ENCODE data around the gene PRPSAP2.
"Not testable (repeated sequence)": the region's sequence is repeated elsewhere in the genome, so short reads cannot be mapped to it uniquely, and the experiment has no call there.

PRPSAP2 gene, protein sequence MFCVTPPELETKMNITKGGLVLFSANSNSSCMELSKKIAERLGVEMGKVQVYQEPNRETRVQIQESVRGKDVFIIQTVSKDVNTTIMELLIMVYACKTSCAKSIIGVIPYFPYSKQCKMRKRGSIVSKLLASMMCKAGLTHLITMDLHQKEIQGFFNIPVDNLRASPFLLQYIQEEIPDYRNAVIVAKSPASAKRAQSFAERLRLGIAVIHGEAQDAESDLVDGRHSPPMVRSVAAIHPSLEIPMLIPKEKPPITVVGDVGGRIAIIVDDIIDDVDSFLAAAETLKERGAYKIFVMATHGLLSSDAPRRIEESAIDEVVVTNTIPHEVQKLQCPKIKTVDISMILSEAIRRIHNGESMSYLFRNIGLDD

DNA sequence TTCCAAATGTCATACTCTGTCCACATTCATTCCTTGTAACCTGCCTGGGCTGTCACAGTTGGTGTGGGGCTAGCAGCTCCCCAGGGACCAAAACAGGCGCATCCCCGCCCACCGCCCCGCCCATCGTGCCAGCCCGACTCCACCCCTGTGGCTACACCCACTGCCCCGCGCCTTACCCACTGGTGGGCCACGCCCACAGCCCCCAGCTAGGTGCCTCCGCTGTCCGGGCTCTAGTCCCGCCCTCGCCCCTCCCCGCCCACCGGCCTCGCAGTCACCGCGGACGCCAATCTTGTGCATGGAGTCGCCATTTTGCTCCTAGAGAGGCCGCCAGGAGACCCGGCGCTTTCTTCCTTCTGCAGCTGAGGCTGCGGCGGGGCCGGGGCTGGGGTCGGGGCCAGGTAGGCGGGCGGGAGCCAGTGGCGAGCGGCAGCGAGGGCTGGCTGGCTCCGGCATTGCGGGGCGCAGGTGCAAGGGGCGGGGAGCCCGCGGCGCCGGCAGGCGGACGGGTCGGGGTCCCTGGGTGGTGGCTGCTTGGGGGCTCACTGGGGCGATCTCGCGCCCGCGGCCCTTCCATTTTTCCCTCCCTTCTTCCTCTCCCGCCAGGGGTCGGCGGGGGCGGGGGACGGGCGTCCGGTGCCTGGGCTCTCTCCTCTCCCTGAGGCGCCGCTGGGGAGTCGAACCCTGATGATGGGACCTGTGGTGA is at the start of gene PRPSAP2:
PRPSAP2 (plus strand) TSS at position 268 of the 703 bp plus-strand sequence. CDS start 7,703 bp downstream, outside the sequence.
- peak; percentile 78 to 88 (median 85) for DNase-seq (ENCODE audit: low read depth in 2 of 3, low spot score in 2 of 3)

DNA sequence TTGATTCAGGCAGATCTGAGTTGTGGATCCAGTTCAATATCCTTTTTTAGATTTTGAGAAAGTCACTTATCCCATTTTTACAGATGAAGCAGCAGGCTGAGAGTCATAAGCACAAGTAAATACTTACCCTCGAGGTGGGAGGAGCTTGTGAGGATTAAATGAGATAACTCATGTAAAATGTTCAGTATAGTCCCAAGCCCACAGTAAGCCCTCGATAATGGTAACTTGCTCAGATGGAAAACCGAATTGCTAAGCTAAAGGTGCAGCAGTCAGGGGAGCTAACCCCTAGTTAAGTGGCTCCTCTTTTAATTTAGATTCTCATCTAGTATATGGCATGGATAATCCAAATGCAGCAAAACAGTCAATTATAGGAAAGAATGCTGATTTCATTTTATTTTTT is 42.0 kb upstream of the PRPSAP2 start:
- DNase-seq (ENCODE audit: low read depth in 2 of 3, low spot score in 2 of 3) = not testable (repeated sequence)

DNA sequence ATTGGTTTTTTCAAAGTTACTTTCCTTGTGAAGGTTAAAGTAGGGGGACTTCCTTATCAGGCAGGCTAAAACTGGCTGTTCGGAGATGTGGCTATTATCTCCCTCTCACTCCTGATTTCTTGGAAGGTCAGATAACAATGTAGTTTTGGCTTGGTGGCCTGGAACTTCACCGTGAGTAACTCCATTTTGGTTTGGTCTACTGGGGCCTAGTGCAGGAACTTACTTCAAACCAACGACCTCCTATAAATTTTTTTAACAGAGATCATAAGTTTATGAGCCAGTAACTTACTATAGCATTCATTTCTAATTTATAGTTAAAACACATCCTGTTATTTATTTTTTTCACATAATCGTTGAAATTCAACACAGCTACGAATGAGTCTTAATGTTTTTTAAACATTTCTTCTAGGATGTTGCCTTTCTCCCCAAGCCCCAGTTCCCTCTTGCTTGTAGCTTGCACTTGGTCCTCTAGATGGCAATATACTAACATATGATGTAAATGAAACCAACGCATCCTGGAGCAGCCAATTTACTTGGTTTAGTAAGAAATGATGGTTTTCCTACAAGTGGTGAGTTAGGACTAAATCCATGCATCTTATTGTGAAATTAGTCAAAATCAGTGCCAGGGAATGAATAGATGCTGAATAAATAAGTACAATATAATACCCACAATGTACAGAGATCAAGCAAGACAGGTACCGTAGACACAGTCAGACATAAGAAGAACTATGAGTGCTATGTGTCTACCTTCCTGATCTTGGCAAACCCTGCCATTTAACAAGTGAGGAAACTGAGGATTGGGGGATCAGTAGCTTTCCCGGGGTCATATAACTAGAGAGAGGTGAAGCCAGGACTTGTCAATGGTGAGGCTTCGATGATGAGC is 41.2 kb upstream of the PRPSAP2 start:
- not testable (repeated sequence) for DNase-seq (ENCODE audit: low read depth in 2 of 3, low spot score in 2 of 3)

DNA sequence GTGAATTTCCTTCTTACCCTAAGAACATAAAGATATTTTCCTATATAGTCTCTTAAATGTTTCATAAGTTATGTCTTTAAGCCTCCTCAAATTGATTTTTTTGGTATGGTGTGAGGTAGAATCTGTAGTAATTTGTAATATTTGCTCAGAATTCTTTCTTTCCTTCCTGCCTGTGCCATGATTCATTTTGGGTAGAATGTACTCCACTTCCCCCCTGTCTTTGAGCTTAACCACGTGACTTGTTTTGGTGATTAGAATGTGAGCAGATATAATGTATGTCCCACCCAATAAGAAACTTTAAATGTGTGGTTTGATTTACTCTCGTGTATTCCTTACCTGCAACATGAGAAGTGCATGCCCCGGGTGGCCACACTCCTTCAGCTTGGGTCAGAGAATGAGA is 36.5 kb upstream of the PRPSAP2 start:
- not testable (repeated sequence) for DNase-seq (ENCODE audit: low read depth in 2 of 3, low spot score in 2 of 3)

DNA sequence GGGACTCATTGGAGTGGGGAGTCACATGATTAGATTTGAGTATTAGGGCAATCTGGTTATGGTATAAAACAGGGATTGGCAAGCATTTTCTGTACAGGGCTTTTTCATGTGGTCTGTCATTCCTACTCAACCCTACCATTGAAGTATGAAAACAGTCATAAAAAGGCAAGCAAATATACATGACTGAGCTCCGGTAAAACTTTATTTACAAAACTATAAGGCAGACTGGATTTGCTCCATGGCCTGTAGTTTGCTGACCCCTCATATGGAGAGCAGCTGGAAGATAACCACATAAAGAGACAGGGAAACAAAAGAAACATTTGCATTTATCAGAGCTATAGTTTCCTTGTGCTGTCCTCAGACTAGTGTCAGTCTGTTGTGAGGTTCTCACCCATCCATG is 30.3 kb upstream of the PRPSAP2 start:
- DNase-seq (ENCODE audit: low read depth in 2 of 3, low spot score in 2 of 3) = not testable (repeated sequence)

DNA sequence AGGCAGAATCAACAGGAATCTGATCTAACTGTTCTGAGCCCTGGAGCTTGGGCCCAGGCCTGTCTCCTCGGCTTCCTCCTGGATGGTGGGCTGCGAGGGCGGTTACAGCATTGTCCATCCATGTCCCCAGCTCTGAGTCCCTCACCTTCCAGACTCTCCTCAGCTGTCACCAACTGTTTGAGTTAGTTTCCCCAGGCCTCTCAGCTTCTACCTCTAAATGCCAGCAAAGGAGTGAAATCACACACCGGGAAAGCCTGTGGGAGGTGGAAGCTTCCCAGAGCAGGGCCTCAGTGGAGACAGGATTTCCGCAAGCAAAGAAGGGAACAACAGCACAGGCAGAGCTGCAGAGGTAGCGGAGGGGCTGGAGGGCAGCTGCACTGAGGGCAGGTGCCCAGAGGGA is 9.4 kb upstream of the PRPSAP2 start:
- DNase-seq (ENCODE audit: low read depth in 2 of 3, low spot score in 2 of 3) = no peak

DNA sequence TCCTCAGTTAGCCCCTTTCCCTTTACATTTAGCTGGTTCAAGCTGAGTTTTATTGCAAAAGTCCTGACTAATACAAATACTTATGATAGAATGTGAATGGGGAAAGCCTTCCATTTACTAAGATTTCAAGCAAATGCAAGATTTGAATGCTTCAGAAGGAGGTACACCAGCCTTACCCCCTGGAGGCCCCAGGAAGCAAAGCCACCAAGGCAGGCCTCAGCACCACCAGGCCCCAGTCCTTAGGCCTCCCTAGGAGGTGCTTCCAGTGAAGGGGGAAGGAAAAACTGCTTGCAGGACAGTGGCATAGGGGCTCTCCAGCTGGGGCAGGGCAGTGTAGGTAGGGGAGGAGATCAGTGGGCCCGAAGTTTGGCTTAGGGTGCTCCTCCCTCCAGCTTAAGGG is 7.3 kb upstream of the PRPSAP2 start:
- no peak for DNase-seq (ENCODE audit: low read depth in 2 of 3, low spot score in 2 of 3)

DNA sequence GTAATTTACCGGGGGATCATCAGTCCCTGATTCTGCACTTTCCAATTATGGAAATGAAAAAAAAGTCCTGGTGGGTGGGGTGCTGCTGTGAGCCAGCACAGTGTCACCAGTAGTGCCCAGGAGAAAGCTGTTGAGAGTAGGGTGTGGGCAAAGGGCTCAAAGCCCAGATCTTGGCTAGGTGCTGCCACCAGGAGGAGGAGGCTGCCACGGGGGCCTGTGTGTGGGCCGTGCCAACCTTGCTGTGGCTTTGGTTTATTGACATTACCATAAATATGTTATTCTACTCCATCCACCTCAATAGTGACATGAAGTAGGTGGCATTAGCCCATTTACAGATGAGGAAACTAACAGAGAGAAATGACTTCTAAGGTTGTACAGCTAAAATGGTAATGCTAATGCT is 6.7 kb upstream of the PRPSAP2 start:
- DNase-seq (ENCODE audit: low read depth in 2 of 3, low spot score in 2 of 3) = no peak

DNA sequence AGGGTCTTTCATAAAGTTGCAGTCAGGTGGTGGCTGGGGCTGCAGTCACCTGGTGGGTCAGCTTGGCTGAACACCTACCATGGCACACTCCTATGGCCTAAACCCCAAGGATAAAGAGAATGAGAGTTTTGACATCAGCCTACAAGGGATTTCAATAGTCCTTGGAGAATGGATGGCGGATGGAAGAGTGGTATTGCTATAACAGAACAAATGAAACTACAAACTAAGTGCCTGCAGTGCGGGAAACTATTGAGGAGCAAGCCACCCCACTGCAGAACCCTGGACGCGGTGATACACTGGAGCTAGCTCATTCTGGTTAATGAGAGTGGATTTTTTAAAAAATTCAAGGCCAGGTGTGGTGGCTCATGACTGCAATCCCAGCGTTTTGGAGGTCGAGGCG is 3.0 kb upstream of the PRPSAP2 start:
- DNase-seq (ENCODE audit: low read depth in 2 of 3, low spot score in 2 of 3) = no peak

DNA sequence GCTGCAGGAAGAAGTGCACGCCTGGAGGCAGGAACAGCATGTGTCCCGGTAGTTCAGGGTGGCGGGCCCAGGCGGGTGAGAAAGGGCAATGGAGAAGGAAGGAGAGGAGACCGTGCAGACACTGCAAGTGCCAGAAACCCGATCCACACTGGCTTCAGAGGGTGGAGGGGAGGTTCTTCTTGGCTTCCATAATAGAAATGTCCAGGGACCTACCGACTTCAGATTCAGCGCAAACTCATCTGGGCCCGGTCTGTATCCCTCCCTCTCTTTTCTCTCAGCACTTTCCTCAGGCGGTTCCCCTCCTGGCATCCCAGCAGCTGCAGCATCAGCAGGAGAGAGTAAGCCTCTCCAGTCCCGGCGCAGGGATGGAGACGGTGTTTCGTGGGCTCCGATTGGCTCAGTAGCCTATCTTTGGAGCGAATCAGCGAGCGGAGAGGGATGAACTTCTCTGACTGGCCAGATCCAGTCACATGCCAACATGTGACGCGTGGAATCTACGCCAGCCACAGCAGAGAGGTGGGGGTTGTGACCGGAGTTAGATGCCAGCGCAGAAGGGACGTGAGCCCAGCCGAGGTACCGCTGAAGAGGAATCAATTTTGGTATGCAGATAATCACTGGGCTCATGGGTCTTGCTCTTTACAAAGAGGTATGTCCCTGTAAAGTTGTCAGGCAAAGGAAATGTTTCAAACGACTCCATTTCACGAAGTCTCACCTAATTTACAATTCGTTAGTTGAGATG is 1.9 kb upstream of the PRPSAP2 start:
- DNase-seq (ENCODE audit: low read depth in 2 of 3, low spot score in 2 of 3) = peak; percentile 40 to 71 (median 64)

DNA sequence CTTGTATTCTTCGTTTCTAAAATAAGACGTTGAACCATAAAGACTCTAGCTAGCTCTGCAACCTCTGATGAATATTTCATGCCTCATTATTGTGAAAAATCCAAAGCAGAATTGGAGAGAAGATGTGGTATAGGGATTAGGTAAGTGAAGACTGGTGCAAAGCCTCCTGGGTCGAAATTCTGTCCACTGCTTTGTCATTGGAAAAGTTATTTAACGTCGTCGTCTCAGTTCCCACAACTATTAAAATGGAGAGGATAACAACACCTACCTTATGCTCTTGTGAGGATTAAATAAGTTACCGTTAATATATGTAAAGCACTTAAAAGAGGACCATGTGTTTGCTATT is 1.4 kb upstream of the PRPSAP2 start:
- no peak for DNase-seq (ENCODE audit: low read depth in 2 of 3, low spot score in 2 of 3)

DNA sequence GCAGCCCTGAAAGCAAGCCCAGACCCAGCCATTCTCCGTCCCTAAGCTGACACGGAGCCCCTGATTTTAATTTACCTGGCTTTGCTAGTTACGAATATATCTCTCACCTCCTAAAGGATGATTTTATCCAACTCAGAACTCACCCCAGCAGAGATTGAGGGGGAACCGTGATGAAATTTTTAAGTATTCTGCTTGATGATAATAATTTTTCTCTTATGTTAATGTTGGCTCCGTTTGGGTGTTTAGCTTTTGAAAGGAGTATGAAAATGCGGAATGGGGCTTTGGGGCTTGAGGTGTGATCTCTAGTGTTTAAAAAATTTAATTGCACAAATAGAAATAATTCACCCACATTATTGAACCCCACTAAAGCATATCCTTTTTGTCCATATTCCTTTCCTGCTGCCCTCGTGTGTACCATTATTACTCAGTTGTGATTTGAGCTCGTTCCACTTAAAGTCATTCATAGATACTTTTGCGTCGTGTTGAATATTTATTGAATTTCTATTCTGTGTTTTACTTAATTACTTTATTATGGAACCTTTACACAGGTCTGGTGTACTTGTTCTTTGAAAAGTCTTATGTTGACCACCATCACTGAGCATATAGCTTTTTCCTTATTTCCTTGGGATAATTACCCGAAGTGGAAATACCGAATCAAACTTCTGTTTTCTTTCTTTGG is 775 bp downstream of the PRPSAP2 start:
- no peak for DNase-seq (ENCODE audit: low read depth in 2 of 3, low spot score in 2 of 3)

DNA sequence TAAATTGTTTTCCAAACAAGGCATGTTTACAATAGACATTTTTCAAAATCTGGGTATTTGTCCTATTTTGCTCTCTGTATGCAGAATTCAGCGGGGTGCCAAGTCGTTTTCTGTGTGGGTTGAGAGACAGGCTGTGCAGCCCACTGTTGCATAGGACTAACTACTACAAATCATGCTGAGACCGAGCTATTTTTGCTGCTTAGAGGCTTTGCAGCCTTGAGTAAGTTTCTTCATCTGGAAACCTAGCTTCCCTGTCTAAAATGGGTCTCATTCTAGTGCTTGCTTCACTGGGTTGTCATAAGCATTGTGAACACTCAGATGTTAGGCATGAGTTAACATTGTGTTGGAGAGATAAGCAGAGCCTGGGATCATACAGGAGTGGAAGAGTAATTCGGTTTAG is 1.3 kb downstream of the PRPSAP2 start:
- no peak for DNase-seq (ENCODE audit: low read depth in 2 of 3, low spot score in 2 of 3)

DNA sequence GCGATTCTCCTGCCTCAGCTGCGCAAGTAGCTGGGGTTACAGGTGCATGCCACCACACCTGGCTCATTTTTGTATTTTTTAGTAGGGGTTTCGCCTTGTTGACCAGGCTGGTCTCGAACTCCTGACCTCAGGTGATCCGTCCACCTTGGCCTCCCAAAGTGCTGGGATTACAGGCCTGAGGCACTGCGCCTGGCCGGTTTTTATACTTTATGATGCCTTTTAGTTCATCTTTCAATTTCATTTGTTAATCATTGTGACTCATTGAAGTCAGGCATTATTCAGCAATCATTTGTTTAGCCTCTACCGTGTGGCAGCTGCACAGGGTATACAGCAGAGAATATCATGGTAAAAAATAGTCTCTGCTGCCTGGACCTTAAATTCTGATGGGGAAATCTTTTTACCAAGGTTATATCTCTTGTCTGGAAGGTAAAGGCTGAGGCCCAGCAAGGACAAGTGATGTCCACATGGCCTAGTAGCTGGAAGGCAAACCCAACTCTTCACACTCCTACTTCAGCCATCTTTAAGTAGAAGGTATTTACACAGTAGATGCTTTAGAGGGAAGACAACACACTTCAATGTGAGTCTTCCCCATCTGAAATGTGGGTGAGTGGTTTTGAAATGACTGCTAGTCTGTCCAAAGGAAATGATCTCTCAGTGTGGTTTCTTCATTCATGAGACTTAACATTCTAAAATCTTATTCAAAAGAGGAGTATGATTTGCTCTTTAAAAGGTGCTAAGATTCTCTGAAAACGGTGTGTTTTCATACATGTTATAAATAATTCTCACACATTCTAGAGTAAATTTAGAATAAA is 2.4 kb downstream of the PRPSAP2 start:
- DNase-seq (ENCODE audit: low read depth in 2 of 3, low spot score in 2 of 3) = no peak

DNA sequence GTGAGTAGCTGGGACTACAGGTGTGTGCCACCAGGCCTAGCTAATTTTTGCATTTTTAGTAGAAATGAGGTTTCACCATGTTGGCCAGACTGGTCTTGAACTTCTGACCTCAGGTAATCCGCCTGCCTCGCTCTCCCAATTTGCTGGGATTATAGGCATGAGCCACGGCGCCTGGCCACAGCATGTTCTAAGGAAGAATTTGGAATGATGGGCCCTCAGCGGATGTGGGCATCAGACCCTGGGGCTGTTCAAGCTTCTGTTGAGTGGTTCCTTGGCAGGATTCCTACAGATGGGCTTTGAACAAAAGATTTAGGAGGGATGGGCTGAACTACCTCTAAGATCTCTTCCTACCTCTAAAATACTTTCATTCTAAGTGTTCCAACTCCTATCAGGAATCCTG is 4.1 kb downstream of the PRPSAP2 start:
- DNase-seq (ENCODE audit: low read depth in 2 of 3, low spot score in 2 of 3) = no peak

DNA sequence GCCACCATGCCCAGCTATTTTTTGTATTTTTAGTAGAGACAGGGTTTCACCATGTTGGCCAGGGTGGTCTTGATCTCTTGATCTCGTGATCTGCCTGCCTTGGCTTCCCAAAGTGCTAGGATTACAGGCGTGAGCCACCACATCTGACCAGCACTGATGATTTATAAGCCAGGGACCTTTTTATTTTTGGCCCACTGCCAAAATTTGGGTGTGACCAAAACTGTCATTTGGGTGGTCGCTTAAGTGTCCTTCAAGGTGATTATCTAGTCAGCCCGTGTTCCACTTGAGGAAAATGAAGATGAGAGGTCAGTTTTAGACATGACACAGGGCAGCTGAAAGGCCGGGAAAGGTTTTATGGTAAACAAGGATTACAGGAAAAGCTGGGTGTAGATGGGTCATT is 7.1 kb downstream of the PRPSAP2 start:
- DNase-seq (ENCODE audit: low read depth in 2 of 3, low spot score in 2 of 3) = not testable (repeated sequence)

DNA sequence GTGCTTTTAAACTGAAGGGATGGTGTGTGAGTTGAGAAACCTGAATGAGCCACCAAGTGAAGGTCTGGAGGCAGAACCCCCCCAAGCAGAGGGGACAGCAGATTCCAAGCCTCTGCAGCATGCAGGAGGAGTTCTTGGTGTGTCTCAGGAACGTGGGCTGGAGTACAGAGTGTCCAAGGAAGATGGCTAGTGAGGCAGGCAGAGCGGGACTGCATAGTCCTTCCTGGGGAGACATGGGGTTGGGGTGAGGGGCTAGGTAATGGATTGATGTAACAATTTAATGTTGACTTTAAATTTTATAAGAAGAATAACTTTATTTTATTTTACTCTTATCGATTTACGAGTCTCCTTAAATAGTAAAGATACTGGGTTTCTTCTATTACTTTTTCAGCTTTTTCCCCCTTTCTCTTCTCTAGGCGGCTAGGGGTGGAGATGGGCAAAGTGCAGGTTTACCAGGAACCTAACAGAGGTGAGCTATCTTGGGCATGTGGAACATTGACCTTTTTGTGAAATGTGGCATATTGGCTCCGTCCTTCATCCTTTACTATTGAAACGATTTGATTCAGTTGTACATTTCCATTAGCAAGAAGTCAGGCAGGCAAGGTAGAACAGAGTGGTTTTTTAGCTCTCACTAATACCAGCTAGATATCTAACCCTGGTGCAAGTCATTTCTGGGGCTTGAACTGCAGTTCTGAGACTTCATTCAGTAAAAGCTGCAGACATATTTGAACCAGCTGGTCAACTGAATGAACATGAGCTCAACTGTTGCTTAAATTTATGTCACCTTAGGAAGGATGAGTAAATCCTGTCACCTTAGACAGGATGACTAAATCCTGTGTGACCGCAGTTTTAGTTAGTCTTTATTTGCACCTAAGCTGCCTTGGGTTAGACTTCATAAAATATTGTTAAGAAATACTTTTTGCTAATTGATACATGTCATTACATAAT is 9.2 kb downstream of the PRPSAP2 start:
- no peak for DNase-seq (ENCODE audit: low read depth in 2 of 3, low spot score in 2 of 3)

DNA sequence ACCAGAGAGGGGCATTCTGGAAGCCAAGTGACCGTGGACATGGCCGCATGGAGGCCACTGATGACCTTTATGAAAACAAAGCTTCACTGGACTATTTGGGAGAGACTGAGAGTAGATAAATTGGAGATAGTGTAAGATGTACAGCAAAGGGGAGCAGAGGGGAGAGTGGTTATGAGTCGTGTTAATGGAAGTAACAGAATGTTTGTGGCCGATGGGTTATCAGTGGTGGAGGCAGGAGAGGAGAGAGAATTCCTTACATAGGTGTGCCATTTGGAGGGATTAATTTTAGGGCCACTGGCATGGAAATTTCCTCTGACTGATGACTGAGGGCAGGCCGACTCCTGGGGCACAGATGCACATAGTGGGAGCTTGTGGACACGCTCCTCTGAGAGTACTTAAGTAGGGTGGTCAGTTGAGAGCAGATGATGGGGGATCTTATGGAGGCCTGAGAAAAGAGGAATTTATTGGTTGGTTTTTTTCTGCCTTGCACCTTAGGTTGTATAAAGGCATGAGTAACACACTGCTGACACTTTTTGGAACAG is 19.2 kb downstream of the PRPSAP2 start:
- DNase-seq (ENCODE audit: low read depth in 2 of 3, low spot score in 2 of 3) = no peak
